ENCODE data around the gene GASK1A.

DNA sequence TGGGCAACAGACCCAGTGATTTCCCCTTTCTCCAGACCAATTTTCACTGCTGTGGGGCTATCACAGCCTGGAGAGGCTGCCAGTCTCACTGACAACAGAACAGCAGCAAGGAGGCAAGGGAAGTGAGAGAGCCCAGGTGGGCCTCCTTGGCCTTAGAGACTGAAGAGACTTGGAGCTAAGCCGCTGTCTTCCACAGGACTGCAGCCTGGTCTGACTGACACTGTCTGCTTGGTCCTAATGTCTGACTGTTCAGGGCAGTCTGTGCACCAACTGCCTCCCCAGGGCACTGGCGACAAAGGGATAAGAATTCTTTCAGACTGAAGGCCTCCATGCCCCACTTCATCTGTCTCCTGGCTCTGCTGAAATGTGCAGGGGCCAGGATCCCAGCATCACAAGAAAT, 115.3 kb downstream of the GASK1A start:
- no peak for TF ChIP-seq ASH2L (IDR thresholded peaks at IDR 0.05; ENCODE audit: borderline replicate concordance, low read depth)
- TF ChIP-seq EZH2 (IDR thresholded peaks at IDR 0.05; ENCODE audit: borderline replicate concordance, control insufficient read depth, low read depth, low read length): no peak
- TF ChIP-seq POLR2A (IDR thresholded peaks at IDR 0.05; ENCODE audit: low read depth, low read length): no peak
- no peak for TF ChIP-seq ZNF24 (IDR thresholded peaks at IDR 0.05)
- TF ChIP-seq CHD1 (IDR thresholded peaks at IDR 0.05; ENCODE audit: low read depth, low read length): no peak
- TF ChIP-seq, protein P1, sequence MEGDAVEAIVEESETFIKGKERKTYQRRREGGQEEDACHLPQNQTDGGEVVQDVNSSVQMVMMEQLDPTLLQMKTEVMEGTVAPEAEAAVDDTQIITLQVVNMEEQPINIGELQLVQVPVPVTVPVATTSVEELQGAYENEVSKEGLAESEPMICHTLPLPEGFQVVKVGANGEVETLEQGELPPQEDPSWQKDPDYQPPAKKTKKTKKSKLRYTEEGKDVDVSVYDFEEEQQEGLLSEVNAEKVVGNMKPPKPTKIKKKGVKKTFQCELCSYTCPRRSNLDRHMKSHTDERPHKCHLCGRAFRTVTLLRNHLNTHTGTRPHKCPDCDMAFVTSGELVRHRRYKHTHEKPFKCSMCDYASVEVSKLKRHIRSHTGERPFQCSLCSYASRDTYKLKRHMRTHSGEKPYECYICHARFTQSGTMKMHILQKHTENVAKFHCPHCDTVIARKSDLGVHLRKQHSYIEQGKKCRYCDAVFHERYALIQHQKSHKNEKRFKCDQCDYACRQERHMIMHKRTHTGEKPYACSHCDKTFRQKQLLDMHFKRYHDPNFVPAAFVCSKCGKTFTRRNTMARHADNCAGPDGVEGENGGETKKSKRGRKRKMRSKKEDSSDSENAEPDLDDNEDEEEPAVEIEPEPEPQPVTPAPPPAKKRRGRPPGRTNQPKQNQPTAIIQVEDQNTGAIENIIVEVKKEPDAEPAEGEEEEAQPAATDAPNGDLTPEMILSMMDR (IDR thresholded peaks at IDR 0.05 in 2 of 3, conservative IDR thresholded peaks at IDR 0.05 in 1 of 3; ENCODE audit: control insufficient read depth in 2 of 3, extremely low read depth in 1 of 3, insufficient read depth in 1 of 3, low read depth in 3 of 3, low read length in 3 of 3): no peak
- TF ChIP-seq TAF1 (IDR thresholded peaks at IDR 0.05; ENCODE audit: borderline replicate concordance, low read depth, low read length): no peak
- no peak for TF ChIP-seq ZNF274 (IDR thresholded peaks at IDR 0.05; ENCODE audit: insufficient read depth, insufficient read length)
- TF ChIP-seq JUND (IDR thresholded peaks at IDR 0.05; ENCODE audit: low read depth, low read length): no peak
- no peak for TF ChIP-seq RBBP5 (conservative IDR thresholded peaks at IDR 0.05)
- no peak for TF ChIP-seq SIN3A (IDR thresholded peaks at IDR 0.05; ENCODE audit: low read depth, low read length)
- no peak for TF ChIP-seq POLR2AphosphoS5 (IDR thresholded peaks at IDR 0.05; ENCODE audit: low read length)

Data from GM12878 (cell line).